Activated CD4-positive, alpha-beta memory T cell treated with anti-CD3 and anti-CD28 coated beads, Interleukin-2, amount 10 ng/mL, durations not matched to agents 7 days and 5 days (primary cell): ENCODE results near the gene NEU2. TPM values are rescaled to one million over a fixed set of nuclear protein-coding genes. Genes with fewer than 3 reads are reported as not detected.

Source experiments
- CTCF ChIA-PET: fragments of 350-600 bp; sonication (Branson Sonifier 250); formaldehyde crosslinking; loops from one replicate; lab custom pipeline; 2021; ENCODE audit warnings: antibody characterized with exemption, inconsistent platforms; lab: Charles Lee
- POLR2A ChIA-PET: fragments of 350-600 bp; sonication (Branson Sonifier 250); formaldehyde crosslinking; loops from one replicate; lab custom pipeline; 2021; ENCODE audit warnings: antibody characterized with exemption; lab: Charles Lee
- DNase-seq: peaks from one replicate; pipeline ENCODE4 v3.0.0-alpha.2; 2020
- H3K27ac Mint-ChIP-seq: one replicate; pipeline ENCODE4 v1.8.0; 2021; ENCODE audit warnings: mild to moderate bottlenecking, mixed read lengths
- H3K27me3 Mint-ChIP-seq: one replicate; pipeline ENCODE4 v1.8.0; 2021; ENCODE audit warnings: mixed read lengths
- H3K36me3 Mint-ChIP-seq: one replicate; pipeline ENCODE4 v1.8.0; 2021; ENCODE audit warnings: low read depth, mixed read lengths
- H3K4me1 Mint-ChIP-seq: one replicate; pipeline ENCODE4 v1.8.0; 2021; ENCODE audit warnings: mixed read lengths
- H3K4me3 Mint-ChIP-seq: one replicate; pipeline ENCODE4 v1.8.0; 2021; ENCODE audit warnings: mild to moderate bottlenecking, mixed read lengths
- H3K9me3 Mint-ChIP-seq: one replicate; pipeline ENCODE4 v1.8.0; 2021; ENCODE audit warnings: mixed read lengths
- total RNA-seq, 2 experiments: library from RNA; stranded (reverse); gene quantifications; one replicate each; pipeline ENCODE4 v1.2.3, GENCODE V29; 2021

The NEU2 gene
- not detected for total RNA-seq

GRCh38 chr2:233032551-233033320, at the start of gene NEU2:
TSS of gene NEU2 (plus strand) at chr2:233032672. CDS start at chr2:233032672, 0 bp downstream.
- Mint-ChIP-seq H3K27ac (no peak within 1 kb of the TSS), H3K4me3 (no peak within 1 kb of the TSS)

GRCh38 chr2:232982926-232983668, 49.4 kb upstream of the NEU2 start:
- CTCF ChIA-PET = no interaction called here
- POLR2A ChIA-PET = no interaction called here
- Mint-ChIP-seq H3K4me3 (no peak overlapping the region), H3K4me1 (no peaks in the 10 kb centered on the region), H3K9me3 (peaks cover 6% of the 10 kb centered on the region), H3K27me3 (peaks cover 19% of the 10 kb centered on the region), H3K36me3 (no peaks in the 10 kb centered on the region), H3K27ac (no peak overlapping the region)
- no peak for DNase-seq

More at GRCh38 chr2:233032551-233033320, at the start of gene NEU2:
- Mint-ChIP-seq H3K4me1 (no peaks in the 10 kb centered on the region), H3K27me3 (no peaks in the 10 kb centered on the region), H3K36me3 (no peaks in the 10 kb centered on the region), H3K9me3 (peaks cover 3% of the 10 kb centered on the region)
- POLR2A ChIA-PET = no interaction called here
- no peak for DNase-seq
- CTCF ChIA-PET = interaction anchor here (4.0 kb wide), 1 partner anchor 21 kb away, joined by 19 read pairs; no protein-coding TSS in a partner anchor

- ChIA-PET POLR2A (no interaction called here), CTCF (no interaction called here)
- no peaks in the 10 kb centered on the region for H3K36me3 Mint-ChIP-seq
- DNase-seq = no peak
- peaks cover 6% of the 10 kb centered on the region for H3K9me3 Mint-ChIP-seq
- H3K4me3 Mint-ChIP-seq = no peak overlapping the region
- no peak overlapping the region for H3K27ac Mint-ChIP-seq
- H3K27me3 Mint-ChIP-seq = peaks cover 19% of the 10 kb centered on the region
- no peaks in the 10 kb centered on the region for H3K4me1 Mint-ChIP-seq
These were observed 48.8 kb upstream of the NEU2 start for GRCh38 chr2:232983669-232984140.

GRCh38 chr2:232984451-232985207, 47.8 kb upstream of the NEU2 start:
- ChIA-PET POLR2A (no interaction called here), CTCF (no interaction called here)
- Mint-ChIP-seq H3K9me3 (peaks cover 6% of the 10 kb centered on the region), H3K4me3 (no peak overlapping the region), H3K36me3 (no peaks in the 10 kb centered on the region), H3K4me1 (no peaks in the 10 kb centered on the region), H3K27ac (no peak overlapping the region), H3K27me3 (peaks cover 24% of the 10 kb centered on the region)
- no peak for DNase-seq

- Mint-ChIP-seq H3K36me3 (no peaks in the 10 kb centered on the region), H3K9me3 (peaks cover 6% of the 10 kb centered on the region), H3K4me3 (no peak overlapping the region), H3K4me1 (no peaks in the 10 kb centered on the region), H3K27me3 (peaks cover 26% of the 10 kb centered on the region), H3K27ac (no peak overlapping the region)
- ChIA-PET CTCF (no interaction called here), POLR2A (no interaction called here)
- DNase-seq = no peak
These were observed 46.3 kb upstream of the NEU2 start for GRCh38 chr2:232986155-232986554.

- CTCF ChIA-PET = no interaction called here
- POLR2A ChIA-PET = no interaction called here
- Mint-ChIP-seq H3K4me3 (no peak overlapping the region), H3K4me1 (no peaks in the 10 kb centered on the region), H3K9me3 (no peaks in the 10 kb centered on the region), H3K27ac (no peak overlapping the region), H3K36me3 (no peaks in the 10 kb centered on the region), H3K27me3 (peaks cover 13% of the 10 kb centered on the region)
- DNase-seq = no peak
These were observed 39.1 kb upstream of the NEU2 start for GRCh38 chr2:232993231-232993821.

GRCh38 chr2:232994446-232994845, 38.0 kb upstream of the NEU2 start:
- H3K4me1 Mint-ChIP-seq = no peaks in the 10 kb centered on the region
- peaks cover 8% of the 10 kb centered on the region for H3K27me3 Mint-ChIP-seq
- ChIA-PET POLR2A (no interaction called here), CTCF (no interaction called here)
- H3K4me3 Mint-ChIP-seq = no peak overlapping the region
- H3K27ac Mint-ChIP-seq = no peak overlapping the region
- H3K36me3 Mint-ChIP-seq = no peaks in the 10 kb centered on the region
- no peak for DNase-seq
- no peaks in the 10 kb centered on the region for H3K9me3 Mint-ChIP-seq

- no peak overlapping the region for H3K4me3 Mint-ChIP-seq
- POLR2A ChIA-PET = no interaction called here
- CTCF ChIA-PET = no interaction called here
- no peaks in the 10 kb centered on the region for H3K36me3 Mint-ChIP-seq
- H3K4me1 Mint-ChIP-seq = no peaks in the 10 kb centered on the region
- no peaks in the 10 kb centered on the region for H3K27me3 Mint-ChIP-seq
- no peaks in the 10 kb centered on the region for H3K9me3 Mint-ChIP-seq
- no peak overlapping the region for H3K27ac Mint-ChIP-seq
- no peak for DNase-seq
These were observed 34.5 kb upstream of the NEU2 start for GRCh38 chr2:232997749-232998665.

- H3K27ac Mint-ChIP-seq = no peak overlapping the region
- POLR2A ChIA-PET = no interaction called here
These were observed 33.8 kb upstream of the NEU2 start for GRCh38 chr2:232998666-232998985.

GRCh38 chr2:232999354-232999753, 33.1 kb upstream of the NEU2 start:
- Mint-ChIP-seq H3K36me3 (no peaks in the 10 kb centered on the region), H3K4me3 (no peak overlapping the region), H3K27ac (no peak overlapping the region), H3K4me1 (no peaks in the 10 kb centered on the region), H3K27me3 (no peaks in the 10 kb centered on the region), H3K9me3 (no peaks in the 10 kb centered on the region)
- ChIA-PET CTCF (no interaction called here), POLR2A (no interaction called here)
- DNase-seq = no peak

More at GRCh38 chr2:232998666-232998985, 33.8 kb upstream of the NEU2 start:
- no peaks in the 10 kb centered on the region for H3K36me3 Mint-ChIP-seq
- CTCF ChIA-PET = no interaction called here
- no peak overlapping the region for H3K4me3 Mint-ChIP-seq
- H3K9me3 Mint-ChIP-seq = no peaks in the 10 kb centered on the region
- H3K27me3 Mint-ChIP-seq = no peaks in the 10 kb centered on the region
- H3K4me1 Mint-ChIP-seq = no peaks in the 10 kb centered on the region
- DNase-seq = no peak

GRCh38 chr2:233000886-233001750, 31.4 kb upstream of the NEU2 start:
- H3K4me3 Mint-ChIP-seq = no peak overlapping the region
- H3K36me3 Mint-ChIP-seq = no peaks in the 10 kb centered on the region
- H3K27me3 Mint-ChIP-seq = no peaks in the 10 kb centered on the region
- H3K9me3 Mint-ChIP-seq = no peaks in the 10 kb centered on the region
- H3K4me1 Mint-ChIP-seq = no peaks in the 10 kb centered on the region
- CTCF ChIA-PET = no interaction called here
- H3K27ac Mint-ChIP-seq = no peak overlapping the region
- POLR2A ChIA-PET = no interaction called here
- DNase-seq = no peak
